Inflammatory macrophage (primary cell): ENCODE results near the gene TRABD2B.

ENCODE experiments used
- DNase-seq, 2 donors: peaks; one replicate each; pipeline ENCODE4 v3.0.0-alpha.2; 2020 to 2022

Gene TRABD2B

DNA sequence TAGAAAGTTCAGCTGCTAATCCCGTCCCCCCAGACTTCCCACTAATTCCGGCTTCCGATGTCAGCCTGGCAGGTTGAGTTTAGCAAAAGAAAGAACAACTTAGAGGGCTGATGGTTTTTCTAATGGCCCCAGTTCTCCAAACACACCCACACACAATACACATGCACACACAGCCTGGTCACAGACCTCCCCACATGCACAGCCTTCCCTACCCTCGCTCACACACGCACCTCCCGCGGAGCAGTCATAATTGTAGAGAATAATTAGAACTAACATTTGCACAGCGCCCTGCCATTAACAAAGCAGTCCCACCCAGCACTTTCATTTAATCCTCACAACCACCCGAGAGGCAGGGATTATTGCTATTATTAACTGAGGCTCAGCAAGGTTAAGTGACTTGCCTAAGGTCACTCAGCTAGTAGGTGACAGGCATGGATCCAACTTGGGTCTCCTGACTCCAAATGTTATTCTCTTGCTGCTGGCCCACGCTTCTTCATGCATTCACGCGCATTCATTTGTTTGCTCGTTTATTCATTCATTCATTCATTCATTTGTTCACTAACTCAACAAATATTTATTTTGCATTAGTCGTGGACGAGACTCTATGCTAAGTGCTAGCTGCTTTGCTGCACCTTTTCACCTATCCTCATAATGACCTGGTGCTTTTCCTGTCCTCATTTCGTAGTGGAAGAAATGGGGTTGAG lies 284.4 kb downstream of the TRABD2B start:
- no peak for DNase-seq

DNA sequence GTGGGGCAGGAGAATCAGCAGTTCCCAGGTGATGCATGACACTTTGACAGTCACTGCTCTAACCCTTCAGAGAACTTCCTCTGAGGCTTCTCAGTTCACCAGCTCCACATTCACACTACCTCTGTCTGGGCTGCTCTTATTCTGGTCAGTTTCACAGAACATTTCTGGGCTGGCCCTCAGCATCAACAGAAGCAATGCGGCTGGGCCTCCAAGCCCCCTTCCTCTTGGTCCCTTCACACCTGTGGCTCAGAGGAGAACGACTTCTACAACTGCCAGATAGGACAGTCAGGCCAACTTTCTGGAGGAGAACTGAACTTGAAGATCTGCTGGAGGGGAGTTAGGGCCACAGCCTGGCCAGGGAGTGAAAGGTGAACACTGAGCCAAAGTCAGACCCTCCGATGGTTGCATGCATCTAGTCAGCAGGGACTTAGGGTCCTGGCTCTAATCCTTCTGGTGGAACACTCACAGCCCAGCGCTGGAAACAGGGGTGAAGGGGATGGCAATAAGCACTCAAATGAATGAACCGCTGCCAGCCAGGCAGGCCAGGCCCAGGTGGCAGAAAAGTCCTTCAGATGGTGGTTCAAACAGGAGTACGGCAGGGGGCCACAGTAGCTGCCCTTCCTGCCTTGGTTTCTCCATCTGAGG lies 285.2 kb downstream of the TRABD2B start:
- DNase-seq, result no peak

DNA sequence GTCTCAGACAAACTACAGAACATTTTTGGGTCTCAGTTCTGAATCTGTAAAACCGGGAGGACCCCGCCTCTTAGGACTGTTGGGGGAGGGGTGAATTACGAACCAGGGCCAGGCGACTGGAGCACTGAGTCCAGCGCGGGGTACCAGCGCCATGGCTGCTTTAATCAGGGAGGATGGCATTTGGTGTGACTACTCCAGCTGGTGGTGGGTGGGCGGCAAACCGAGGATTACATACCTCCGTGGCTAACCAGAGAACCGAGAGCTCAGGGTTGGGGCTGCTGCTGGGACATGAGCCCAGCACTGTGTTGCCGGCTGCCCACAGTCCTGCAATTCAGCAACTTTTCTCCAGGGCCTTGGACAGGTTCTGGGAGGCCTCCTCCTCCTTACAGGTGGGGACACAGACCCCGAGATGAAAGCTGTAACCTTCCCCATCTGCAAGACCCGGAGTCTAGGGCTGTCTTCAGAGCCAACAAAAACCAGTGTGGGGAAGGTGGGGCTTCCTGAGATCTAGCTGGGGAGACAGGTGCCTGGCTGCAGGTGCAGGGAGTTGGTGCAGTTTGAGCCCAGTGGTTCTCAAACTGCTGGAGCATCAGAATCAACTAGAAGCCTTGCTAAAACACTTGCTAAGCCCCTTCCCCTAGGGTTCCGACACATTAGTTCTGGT lies 285.9 kb downstream of the TRABD2B start:
- no peak for DNase-seq
